HTR-8/SVneo (cell line): ENCODE data around the gene MCAM.

ENCODE experiments used
- DNase-seq: peaks from one replicate; pipeline ENCODE4 v3.0.0; 2011; ENCODE audit warnings: low spot score, mixed read lengths; ENCODE audit not compliant: insufficient read length
- FAIRE-seq: peaks from 2 replicates; lab custom pipeline; 2011; peaks lifted over from hg19 to GRCh38; lab: Jason Lieb, UNC

The MCAM gene

GRCh38 chr11:119316729-119317591, at the start of gene MCAM:
TSS of gene MCAM (minus strand) at chr11:119317130. CDS start at chr11:119317101, 29 bp downstream.
- DNase-seq (peak; percentile 68), FAIRE-seq (peak; percentile 23)

GRCh38 chr11:119365071-119365591, 48.2 kb upstream of the MCAM start:
- FAIRE-seq (peak; percentile 48), DNase-seq (no peak)

GRCh38 chr11:119363851-119364590, 47.1 kb upstream of the MCAM start:
- no peak for DNase-seq

GRCh38 chr11:119363081-119363850, 46.3 kb upstream of the MCAM start:
- FAIRE-seq (no peak), DNase-seq (no peak)

More at GRCh38 chr11:119363851-119364590, 47.1 kb upstream of the MCAM start:
- no peak for FAIRE-seq

- DNase-seq (no peak), FAIRE-seq (peak; percentile 23)
Observed at GRCh38 chr11:119362741-119363080, 45.8 kb upstream of the MCAM start.

GRCh38 chr11:119361941-119362725, 45.2 kb upstream of the MCAM start:
- DNase-seq (no peak), FAIRE-seq (no peak)

- DNase-seq (peak; percentile 87), FAIRE-seq (peak; percentile 83)
Observed at GRCh38 chr11:119361056-119361787, 44.3 kb upstream of the MCAM start.

GRCh38 chr11:119359365-119360214, 42.7 kb upstream of the MCAM start:
- peak; percentile 31 for FAIRE-seq
- DNase-seq: no peak

- FAIRE-seq: no peak
Observed at GRCh38 chr11:119357074-119357473, 40.1 kb upstream of the MCAM start.

GRCh38 chr11:119356349-119357031, 39.6 kb upstream of the MCAM start:
- FAIRE-seq: peak; percentile 79
- no peak for DNase-seq

More at GRCh38 chr11:119357074-119357473, 40.1 kb upstream of the MCAM start:
- DNase-seq: no peak

GRCh38 chr11:119355091-119355843, 38.3 kb upstream of the MCAM start:
- DNase-seq: no peak
- FAIRE-seq: no peak

GRCh38 chr11:119352857-119353260, 35.9 kb upstream of the MCAM start:
- FAIRE-seq (no peak), DNase-seq (no peak)

- no peak for DNase-seq
Observed at GRCh38 chr11:119351232-119351631, 34.3 kb upstream of the MCAM start.

GRCh38 chr11:119350302-119350701, 33.4 kb upstream of the MCAM start:
- FAIRE-seq (no peak), DNase-seq (no peak)

More at GRCh38 chr11:119351232-119351631, 34.3 kb upstream of the MCAM start:
- no peak for FAIRE-seq

GRCh38 chr11:119347940-119348605, 31.1 kb upstream of the MCAM start:
- FAIRE-seq: no peak
- DNase-seq: no peak

- no peak for FAIRE-seq
- no peak for DNase-seq
Observed at GRCh38 chr11:119347242-119347641, 30.3 kb upstream of the MCAM start.
